Measurements from ENCODE around the gene BARD1. TPM values are rescaled to one million over a fixed set of nuclear protein-coding genes. Genes with fewer than 3 reads are reported as not detected.

Gene BARD1
- total RNA-seq = 77.6 TPM

DNA sequence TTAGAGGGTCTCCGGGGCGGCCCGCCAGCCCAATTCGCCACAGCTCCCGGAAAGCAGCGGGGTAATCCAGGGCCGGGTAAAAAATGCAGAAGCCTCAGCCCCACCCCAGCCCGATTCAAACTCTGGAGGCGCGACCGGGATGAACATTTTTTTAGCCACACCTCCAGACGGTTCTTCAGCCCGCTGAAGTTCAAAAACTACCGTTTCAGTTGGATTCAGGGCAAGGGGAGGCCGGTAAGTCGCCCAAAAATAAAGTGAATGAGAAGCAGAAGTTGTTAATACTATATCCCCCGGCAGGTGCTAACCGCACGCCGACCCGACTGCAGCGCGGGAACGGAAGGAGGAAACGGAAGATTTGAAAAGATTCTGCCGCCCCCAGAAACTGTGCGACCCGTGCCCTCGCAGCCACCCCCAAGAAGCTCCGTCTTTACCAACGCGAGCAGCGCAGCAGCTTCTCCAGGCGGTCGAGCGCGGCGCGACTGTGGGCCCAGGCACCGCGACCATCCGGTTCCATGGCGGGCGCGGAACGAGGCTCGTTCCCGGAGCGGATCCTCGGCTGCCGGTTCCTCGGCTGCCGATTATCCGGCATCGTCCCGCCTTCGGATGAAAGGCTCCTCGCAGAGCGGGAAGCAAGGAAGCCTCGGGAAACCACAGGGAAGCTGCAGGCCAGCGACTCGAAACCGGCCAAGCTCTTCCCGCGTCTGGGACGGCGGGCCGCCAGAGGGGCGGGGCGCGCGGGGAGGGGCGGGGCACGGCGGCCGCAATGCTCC lies at the start of gene BARD1:
Gene BARD1 (minus strand): TSS at position 703 of the 770 bp plus-strand sequence. CDS start 114 bp downstream, at position 589.

Measured in camera-type eye (tissue), 1 donor.